GM20431 (cell line): ENCODE data around the gene KIF14.

ENCODE experiments used
- in situ Hi-C: fragments of 300-500 bp; cut with MseI, MboI; formaldehyde crosslinking; loops from one replicate; pipeline ENCODE4 v1.15.0; 2020; ENCODE audit warnings: low sequenced_read_pairs; ENCODE audit not compliant: unreplicated experiment

Gene KIF14

GRCh38 chr1:200510228-200510623, 110.3 kb downstream of the KIF14 start:
- in situ Hi-C loops, result loop anchor here (25.0 kb wide), 1 partner anchor 823 kb away; no protein-coding TSS in a partner anchor

GRCh38 chr1:200506471-200506870, 114.1 kb downstream of the KIF14 start:
- in situ Hi-C loops, result loop anchor here (25.0 kb wide), 1 partner anchor 819 kb away; no protein-coding TSS in a partner anchor

- in situ Hi-C loops, result loop anchor here (25.0 kb wide), 1 partner anchor 818 kb away; no protein-coding TSS in a partner anchor
Measured at GRCh38 chr1:200505257-200505656, 115.3 kb downstream of the KIF14 start.
